ENCODE data around the gene DBN1.

DBN1 gene

DNA sequence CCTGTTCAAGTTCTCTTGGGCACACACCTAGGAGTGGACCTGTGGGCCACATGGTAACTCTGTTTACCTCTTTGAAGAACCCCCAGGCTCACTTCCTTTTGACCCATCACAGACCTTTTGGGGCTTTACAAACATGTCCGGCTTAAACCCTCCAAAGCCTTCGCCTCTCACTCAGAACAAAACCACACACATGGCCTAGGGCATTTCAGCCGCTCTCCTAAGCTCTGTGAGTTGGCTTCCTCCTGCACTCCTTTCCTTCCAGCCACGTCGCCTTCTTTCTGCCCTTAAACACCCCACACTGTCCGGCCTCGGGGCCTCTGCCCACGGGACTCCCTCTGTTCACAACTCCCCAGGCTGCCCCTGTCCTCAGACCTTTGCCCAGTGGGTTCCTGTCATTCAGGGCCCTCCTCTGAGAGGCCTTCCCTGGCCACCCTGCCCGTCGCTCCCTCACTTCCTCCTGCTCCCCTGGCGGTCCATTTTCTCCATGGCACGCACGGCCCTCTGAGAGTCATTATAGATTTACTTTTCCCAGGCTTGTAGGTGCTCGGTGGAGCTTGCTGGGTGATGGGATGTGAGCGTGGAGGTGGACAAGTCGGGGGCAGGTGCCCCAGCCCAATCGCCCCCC lies 34.3 kb upstream of the DBN1 start:
- DNase-seq, result peak; percentile 16
- in situ Hi-C loops (cut with MboI; ENCODE audit: low pct_unique_long_range_greater_than_20kb, low sequenced_read_pairs), result no loop called here

DNA sequence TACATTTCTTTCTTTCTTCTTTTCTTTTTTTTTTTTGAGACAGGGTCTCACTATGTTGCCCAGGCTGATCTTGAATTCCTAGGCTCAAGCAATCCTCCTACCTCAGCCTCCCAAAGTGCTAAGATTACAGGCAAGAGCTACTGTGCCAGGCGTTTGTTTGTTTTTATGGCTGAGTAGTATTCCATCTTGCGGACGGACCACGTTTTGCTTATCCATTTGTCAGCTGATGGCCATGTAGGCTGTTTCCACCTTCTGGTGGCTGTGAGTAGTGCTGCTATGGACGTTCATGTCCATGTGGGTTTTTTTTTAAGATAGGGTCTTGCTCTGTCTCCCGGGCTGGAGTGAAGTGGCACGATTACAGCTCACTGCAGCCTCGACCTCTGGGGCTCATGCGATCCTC lies 33.7 kb upstream of the DBN1 start:
- peak; percentile 33 for DNase-seq
- in situ Hi-C loops (cut with MboI; ENCODE audit: low pct_unique_long_range_greater_than_20kb, low sequenced_read_pairs), result no loop called here

DNA sequence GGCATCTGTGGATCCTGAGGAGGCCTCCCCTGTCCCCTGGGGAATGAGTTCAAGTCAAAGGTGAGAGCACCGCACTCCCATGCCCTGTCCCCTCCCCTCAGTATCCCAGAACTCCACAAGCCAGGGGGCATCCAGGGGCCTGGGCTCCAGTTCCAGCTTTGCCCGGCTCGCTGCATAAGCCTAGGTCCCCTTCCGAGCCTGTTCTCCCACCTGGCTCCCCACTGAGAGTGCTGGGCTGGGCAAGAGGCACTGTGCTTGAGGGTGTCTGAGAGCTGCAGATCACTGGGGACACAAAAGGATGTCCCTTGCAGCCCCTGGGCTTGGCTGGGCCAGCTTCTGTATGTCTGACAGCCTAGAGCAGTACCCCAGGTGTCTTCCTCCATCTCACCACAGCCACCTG lies 31.6 kb upstream of the DBN1 start:
- no peak for DNase-seq
- in situ Hi-C loops (cut with MboI; ENCODE audit: low pct_unique_long_range_greater_than_20kb, low sequenced_read_pairs), result no loop called here

DNA sequence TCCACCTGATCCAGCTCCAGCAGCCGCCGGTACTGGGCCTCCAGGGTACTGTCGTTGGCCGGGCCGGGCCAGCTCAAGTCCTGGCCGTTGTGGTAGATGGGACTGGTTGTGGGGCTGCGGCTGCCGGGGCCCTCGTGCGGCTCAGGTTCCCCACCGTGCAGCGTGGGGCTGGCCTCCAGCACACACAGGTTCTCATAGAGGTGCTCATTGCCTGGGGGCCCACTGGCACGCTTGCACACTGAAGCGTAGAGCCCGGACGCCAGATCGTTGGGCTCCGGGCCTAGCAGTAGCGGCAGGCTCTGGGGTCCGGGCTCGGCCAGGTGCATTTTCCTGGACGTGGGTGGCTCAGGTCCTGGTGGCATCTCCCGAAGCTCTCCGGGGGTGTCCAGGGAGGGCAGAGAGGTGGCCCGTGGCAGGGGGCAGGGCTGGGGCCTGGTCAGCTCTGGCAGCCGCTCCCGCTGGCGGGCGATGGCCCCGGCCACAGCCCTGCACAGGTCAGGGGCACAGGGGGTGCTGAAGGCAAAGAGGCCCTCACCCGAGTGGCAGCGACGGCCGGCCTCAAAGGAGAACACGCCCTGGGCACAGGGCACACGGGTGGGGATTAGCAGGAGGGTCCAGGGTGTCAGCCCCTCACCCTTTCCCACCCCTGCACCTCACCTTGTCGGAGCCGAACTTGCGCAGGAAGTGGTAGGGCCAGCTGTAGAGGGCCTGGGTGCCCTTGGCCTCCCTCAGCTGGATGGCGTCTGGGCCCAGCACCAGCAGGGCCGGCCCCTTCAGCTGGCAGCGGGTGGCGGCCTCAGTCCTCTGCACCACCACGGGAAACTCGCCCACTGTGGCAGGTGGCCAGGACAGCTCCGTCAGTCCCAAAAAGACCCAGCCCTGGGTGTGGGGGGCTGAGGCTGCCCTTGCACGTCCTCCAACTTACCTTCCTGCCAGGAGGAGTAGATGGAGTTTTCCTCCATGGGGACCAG lies 30.9 kb upstream of the DBN1 start:
- in situ Hi-C loops (cut with MboI; ENCODE audit: low pct_unique_long_range_greater_than_20kb, low sequenced_read_pairs), result no loop called here
- no peak for DNase-seq

DNA sequence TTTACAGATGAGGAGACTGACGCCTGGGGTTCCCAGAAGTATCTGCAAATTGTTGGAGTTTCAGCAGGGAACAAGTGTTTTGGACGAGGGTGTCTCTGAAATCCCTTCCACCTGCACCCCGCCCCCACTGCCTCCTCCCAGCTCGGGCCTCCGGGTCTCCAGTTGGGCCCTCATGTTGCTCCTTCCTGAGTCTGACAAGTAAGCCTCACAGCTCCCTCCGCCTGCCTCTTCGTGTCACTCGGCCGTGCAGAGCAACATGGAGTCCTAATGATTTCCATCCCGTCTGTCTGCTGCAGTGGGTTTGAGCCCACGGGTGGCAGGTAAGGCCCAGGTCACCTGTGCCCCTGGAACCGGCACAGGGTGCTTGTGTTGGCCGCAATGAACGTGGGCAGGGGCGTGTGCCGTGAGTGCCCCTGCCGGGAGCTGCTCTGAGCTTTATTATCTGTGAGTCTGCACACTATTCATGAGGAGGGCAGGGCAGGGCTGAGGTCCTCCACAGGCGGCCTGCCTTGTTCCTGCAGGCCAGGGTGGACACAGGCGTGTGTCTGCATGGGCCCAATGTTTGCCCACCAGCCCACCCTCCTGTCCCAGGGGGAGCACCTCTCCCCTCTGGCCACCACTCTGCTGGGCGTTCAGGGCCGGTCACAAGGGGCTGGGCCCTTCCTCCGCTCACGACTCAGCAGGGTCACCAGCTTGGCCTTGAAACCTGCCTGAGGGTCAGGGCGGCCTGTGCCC lies 30.1 kb upstream of the DBN1 start:
- in situ Hi-C loops (cut with MboI; ENCODE audit: low pct_unique_long_range_greater_than_20kb, low sequenced_read_pairs), result no loop called here
- no peak for DNase-seq

DNA sequence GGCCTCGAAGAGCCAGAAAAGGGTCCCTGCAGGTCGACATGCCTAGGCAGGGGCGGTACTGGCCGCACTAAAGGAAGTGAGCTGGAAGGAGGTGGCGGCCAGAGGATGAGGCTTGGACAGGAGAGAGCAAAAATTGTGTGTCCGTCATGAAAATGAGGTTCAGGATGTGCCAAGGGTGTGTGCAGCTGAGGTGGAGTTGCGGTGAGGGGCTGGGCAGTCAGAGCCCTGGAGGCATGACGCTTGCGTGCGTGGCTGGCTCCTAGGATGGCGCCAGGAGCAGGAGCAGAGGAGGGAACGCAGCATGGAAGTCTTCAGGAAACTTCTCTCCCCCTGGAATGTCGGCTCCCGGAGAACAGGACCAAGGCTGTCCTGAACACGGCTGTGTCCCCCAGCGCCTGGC lies 29.5 kb upstream of the DBN1 start:
- in situ Hi-C loops (cut with MboI; ENCODE audit: low pct_unique_long_range_greater_than_20kb, low sequenced_read_pairs), result no loop called here
- DNase-seq, result no peak

DNA sequence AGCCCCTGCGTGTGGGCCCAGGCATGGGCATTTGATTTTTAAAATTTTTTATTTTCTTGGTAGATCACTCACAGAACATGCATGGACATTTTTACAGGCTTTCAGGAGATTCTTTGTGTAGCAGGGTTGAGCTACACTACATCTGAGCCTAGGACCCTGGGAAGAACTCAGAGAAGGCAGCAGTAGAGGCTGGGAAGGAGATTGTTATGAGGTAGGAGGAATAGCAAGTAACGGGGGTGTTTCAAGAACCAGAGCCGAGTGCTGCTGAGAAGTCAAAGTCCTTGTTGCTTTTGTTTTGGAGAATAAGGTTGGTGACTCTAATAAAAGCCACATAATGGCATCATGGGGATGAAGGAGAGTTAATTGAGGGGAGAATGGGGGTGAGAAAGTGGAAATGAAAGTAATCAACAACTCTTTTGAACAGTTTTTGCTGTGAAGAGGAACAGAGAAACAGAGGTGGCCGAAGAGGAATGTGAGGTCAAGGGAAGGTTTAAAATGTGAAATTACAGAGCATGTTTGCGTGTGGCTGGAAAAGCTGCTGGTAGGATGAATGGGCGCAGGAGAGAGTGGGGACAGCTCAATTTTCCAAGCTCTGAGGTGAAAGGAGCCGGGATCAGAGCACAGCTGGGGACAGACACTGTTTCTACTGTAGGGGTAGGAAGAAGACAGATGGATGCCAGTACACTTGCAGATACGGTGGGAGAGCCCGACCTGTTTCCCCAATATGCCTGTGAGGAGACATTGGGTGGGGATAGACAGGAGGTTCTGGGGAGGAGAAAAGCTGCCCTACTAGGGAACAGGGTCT lies 28.6 kb upstream of the DBN1 start:
- in situ Hi-C loops (cut with MboI; ENCODE audit: low pct_unique_long_range_greater_than_20kb, low sequenced_read_pairs), result no loop called here
- no peak for DNase-seq

DNA sequence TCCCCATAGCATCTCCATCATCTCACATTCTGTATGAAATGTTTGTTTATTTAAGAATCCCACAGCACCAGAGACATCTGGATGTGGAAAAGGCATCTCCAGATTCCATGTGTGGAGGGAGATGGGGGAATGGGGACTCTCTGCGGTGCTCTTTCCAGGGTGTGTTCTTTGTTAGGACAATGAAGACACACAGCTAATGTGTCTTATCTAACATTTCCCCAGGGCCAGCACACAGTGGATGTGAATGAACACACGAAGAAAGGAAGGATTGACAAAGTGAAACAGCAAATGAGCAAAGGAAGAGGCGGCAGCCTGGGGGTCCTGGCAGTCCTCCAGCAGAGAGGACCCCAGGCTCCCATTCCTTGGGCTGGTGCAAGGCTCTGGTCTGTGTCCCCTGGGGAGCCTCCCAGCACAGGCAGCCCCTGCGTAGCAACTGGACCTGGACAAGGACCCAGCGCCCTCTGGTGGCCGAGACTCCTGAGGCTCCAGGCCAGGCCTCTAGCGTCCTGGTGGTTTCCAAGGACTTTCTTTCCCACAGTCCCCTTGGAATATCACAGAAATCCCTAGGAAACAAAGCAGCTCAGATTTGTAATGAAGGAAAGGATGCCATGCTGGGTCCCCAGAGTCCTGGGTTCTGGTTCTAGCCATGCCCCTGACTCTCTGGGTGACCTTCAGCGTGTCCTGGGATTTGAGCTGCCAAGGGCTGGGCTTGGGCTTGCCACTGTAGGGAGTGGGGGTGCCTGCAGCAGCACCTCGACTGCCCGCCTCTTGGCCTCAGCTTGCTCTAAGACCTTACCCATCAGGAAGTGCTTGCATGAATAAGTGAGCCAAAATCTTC lies 27.5 kb upstream of the DBN1 start:
- peak; percentile 78 for DNase-seq
- in situ Hi-C loops (cut with MboI; ENCODE audit: low pct_unique_long_range_greater_than_20kb, low sequenced_read_pairs), result no loop called here

DNA sequence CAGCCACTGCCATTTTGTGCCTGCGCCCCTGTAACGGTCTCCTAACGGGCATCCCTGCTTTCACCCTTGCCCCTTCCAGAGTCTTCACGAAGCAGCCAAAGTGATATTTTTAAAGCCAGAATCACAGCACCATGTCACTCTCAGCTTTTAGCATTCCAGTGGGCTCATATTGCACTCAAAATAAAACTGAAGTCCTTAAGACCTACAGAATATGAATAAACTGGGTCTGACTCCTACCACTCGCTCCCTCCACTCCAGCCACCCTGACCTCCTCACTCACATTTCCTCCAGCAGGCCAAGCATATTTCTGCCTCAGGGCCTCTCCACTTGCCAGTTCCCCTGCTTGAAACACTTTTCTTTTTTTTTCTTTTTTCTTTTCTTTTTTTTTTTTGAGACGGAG lies 26.4 kb upstream of the DBN1 start:
- DNase-seq, result no peak

DNA sequence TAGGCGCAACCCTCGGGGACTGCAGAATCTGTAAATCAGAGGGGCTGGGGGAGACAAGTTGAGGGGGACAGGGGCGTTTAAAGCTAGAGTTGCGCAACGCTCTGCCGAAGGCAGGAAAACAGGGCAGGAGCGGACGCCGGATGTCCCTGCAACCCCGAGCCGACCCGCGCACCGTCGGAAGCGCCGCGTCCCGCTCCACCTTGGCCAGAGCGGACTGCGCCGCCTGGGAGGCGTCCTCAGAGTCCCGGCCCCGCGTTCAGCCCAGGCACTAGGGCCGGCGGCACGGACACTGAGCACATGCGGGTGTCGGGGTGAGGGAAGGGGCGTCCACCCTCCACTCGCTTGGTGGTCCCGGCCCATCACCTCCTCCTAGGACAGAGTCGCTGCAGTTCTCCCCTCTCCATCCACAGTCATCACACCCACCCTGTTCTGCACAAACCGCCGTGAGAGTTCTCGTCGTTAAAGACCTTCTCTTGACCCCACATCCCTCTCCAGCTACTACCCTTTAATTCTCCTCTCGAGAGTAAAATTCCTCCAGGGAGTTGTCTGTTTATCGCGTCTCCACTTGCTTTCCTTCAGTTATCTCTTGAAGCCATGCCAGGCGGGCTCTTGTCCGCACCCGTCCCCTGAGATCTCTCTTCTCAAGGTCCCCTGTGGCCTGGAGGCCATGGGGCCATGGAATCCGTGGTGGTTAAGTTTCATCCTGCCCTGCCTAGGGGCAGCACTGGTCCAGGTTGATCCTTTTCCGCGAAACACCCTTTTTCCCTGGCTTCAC lies 24.8 kb upstream of the DBN1 start:
- in situ Hi-C loops (cut with MboI; ENCODE audit: low pct_unique_long_range_greater_than_20kb, low sequenced_read_pairs), result no loop called here
- no peak for DNase-seq

More for the DNA sequence above, 26.4 kb upstream of the DBN1 start:
- in situ Hi-C loops (cut with MboI; ENCODE audit: low pct_unique_long_range_greater_than_20kb, low sequenced_read_pairs), result no loop called here

DNA sequence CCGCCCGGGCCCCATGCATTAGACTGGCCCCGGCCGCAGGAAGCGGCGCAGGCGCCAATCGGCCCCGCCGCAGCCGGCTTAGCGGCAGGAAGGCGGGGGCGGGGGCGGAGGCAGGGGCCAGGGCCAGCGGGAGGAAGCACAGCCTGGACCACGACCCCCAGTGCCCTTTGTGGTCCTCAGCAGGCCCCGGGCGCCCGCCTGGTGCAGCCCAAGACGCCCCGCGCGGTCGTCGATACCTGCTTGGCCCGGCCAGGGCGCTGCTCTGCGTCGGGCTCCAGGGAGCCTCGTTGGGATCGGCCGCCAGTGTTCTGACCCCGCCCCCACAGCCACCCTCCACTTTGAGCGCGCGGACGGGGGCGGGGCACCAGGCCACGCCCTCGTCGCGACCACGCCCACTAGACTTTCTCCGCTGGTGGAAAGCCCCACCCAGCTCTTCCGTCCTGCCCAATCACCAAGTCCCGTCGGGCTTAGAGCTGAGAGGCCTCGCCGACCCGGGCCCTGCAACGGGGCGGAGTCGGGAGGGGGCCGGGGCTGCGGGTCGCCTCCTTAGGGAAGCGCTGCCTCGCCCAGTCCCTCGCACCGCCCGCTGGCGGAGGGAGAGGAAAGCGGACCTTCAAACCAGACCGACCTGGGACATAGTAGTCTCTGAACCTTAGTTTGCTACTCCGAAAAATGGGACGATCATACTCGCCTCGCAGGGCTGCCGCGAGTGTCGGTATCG lies 24.0 kb upstream of the DBN1 start, which contains the start of gene PDLIM7:
Gene PDLIM7 (minus strand): TSS at position 313 of the 721 bp plus-strand sequence. CDS start 1,092 bp downstream, outside the sequence.
- DNase-seq, result peak; percentile 100
- in situ Hi-C loops (cut with MboI; ENCODE audit: low pct_unique_long_range_greater_than_20kb, low sequenced_read_pairs), result no loop called here

DNA sequence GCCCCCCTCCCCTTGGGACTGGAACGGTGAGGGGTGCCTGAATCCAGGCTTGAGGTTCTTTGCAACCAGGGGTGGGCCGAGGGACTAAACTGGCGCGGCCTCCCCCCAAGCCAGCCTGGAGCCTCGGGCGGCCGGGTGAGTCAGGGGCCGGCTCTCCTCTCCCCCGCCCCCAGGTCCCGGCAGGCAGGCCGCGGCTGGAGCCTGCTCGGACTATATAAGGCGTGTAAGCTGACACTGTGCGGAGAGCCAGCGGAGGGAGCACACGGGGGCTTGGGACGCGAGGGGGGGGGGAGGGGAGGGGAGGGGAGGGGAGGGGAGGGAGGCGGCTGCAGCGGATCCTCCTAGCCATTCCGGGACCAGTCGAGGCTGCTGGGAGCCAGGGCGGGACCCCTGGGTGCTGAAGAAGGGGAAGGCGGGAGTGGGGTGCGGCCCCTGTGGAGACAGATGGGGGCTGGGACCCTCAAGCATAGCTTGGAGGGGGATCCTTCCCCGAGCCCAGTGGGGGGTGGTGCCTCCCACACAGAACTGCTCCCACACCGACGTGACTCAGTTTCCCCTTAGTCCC lies 23.4 kb upstream of the DBN1 start:
- peak; percentile 55 for DNase-seq
- in situ Hi-C loops (cut with MboI; ENCODE audit: low pct_unique_long_range_greater_than_20kb, low sequenced_read_pairs), result no loop called here

DNA sequence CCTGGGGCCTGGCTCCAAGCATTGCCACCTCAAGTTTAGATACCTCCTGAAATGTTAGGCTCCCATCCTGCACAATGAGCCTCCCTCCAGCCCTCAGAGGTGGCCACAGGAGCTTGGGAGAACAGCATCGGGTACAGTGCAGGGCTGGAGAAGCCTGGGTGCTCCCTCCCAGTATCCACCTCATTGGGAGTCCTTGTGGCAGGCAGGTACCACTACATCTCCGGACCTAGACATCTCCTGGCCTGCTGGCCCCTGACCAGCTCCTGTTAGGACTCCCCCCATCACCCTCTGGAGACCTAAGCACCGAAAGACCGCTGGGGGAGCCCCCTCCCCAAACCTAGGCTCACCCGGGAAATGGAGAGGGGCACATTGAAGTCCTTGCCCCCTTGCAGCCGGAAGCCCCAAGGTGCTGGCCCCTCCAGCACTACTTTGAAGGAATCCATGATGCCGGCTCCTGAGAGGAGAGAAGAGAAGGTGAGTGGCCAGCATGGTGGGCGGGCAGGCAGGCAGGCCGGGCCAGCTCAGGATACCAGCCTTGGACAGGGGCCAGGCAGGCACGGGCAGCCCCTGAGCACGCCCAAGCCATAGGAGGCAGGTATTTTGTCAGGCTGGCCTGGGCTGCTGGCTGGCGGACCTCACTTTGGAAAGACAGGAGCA lies 22.8 kb upstream of the DBN1 start:
- in situ Hi-C loops (cut with MboI; ENCODE audit: low pct_unique_long_range_greater_than_20kb, low sequenced_read_pairs), result no loop called here
- no peak for DNase-seq

DNA sequence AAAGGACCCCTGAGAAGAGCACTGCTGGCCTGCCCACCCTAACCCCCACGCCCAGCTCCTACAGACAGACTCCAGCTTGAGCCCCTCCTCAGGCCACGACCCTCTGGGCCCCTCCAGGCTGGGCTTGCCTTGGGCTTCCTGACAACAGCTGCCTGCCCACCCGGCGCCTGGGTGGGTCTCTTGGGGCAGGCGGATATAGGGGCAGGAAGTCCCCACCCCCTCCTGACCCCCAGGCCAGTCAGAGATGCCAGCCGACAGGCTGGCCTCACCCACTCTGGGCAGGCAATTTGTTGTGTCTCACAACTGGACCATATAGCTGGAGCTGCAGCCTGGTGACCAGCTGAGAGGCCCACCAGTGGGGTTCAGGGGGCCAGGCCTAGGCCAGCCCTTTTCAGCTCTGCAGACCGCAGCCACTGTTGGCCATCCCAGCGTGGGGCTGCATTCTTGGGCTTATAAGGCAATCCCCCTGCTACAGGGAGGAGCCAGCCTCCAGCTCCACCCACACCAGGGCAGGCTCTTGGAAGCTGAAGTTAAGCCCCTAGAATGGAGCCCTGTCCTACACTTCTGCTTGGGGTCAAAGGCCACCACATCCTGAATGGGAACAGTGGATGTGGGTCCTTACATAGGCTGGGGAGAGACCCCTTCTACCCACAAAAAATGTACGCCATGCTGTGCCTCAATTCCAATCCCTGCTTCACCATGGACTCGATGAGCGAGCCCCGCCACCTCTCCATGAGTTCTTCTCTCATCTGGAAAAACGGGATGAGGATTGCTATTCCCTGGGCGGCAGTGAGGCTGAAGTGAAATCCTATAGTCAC lies 22.0 kb upstream of the DBN1 start:
- DNase-seq, result no peak
- in situ Hi-C loops (cut with MboI; ENCODE audit: low pct_unique_long_range_greater_than_20kb, low sequenced_read_pairs), result no loop called here
